ENCODE results near the gene NRXN3. TPM values are rescaled to one million over a fixed set of nuclear protein-coding genes. Genes with fewer than 3 reads are reported as not detected.

NRXN3 gene
- total RNA-seq, 1 experiment from 2014 or later = not detected

GRCh38 chr14:79136071-79137044 lies 966.2 kb downstream of the NRXN3 start:
- H3F3A ChIP-seq (ENCODE audit: insufficient read depth, low read depth) = no peaks in the 10 kb centered on the region
- no peaks in the 10 kb centered on the region for H3K9me2 ChIP-seq (ENCODE audit: insufficient read depth)
- BruUV-seq (replicated peaks) = no TSS peak

GRCh38 chr14:79137045-79137430 lies 966.9 kb downstream of the NRXN3 start:
- Histone ChIP-seq H3K27me3 (ENCODE audit: insufficient read depth, low read depth) (no peaks in the 10 kb centered on the region), H3K9me2 (ENCODE audit: insufficient read depth) (no peaks in the 10 kb centered on the region), H3K27ac (no peak overlapping the region), H3K4me3 (no peak overlapping the region), H3K9me3 (ENCODE audit: insufficient read depth, low read depth) (no peaks in the 10 kb centered on the region), H3F3A (ENCODE audit: insufficient read depth, low read depth) (no peaks in the 10 kb centered on the region), H3K4me2 (no peak overlapping the region), H3K4me1 (replicated peaks; ENCODE audit: insufficient read depth) (no peaks in the 10 kb centered on the region), H2AFZ (no peak overlapping the region), H3K36me3 (ENCODE audit: low read depth) (no peaks in the 10 kb centered on the region), H3K79me2 (ENCODE audit: low read depth) (no peaks in the 10 kb centered on the region), H4K20me1 (ENCODE audit: insufficient read depth) (no peaks in the 10 kb centered on the region)
- no peak for DNase-seq
- no TSS peak for BruUV-seq (replicated peaks)
- TF ChIP-seq EZH2 (IDR thresholded peaks at IDR 0.05; ENCODE audit: low read depth) (no peak), CTCF (conservative IDR thresholded peaks at IDR 0.05) (no peak)
- CTCF ChIA-PET = no interaction called here
- intact Hi-C loops (cut with micrococcal nuclease; ENCODE audit: unreplicated experiment) = no loop called here
- POLR2A ChIA-PET (ENCODE audit: unreplicated experiment) = no interaction called here

More at GRCh38 chr14:79136071-79137044, 966.2 kb downstream of the NRXN3 start:
- no peaks in the 10 kb centered on the region for H3K9me3 ChIP-seq (ENCODE audit: insufficient read depth, low read depth)
- TF ChIP-seq CTCF (conservative IDR thresholded peaks at IDR 0.05) = no peak
- no peak for TF ChIP-seq EZH2 (IDR thresholded peaks at IDR 0.05; ENCODE audit: low read depth)
- no peak overlapping the region for H3K4me3 ChIP-seq
- no peak overlapping the region for H3K4me2 ChIP-seq
- ChIA-PET POLR2A (ENCODE audit: unreplicated experiment) (no interaction called here), CTCF (no interaction called here)
- H4K20me1 ChIP-seq (ENCODE audit: insufficient read depth) = no peaks in the 10 kb centered on the region
- H3K79me2 ChIP-seq (ENCODE audit: low read depth) = no peaks in the 10 kb centered on the region
- no peak overlapping the region for H2AFZ ChIP-seq
- intact Hi-C loops (cut with micrococcal nuclease; ENCODE audit: unreplicated experiment) = no loop called here
- no peaks in the 10 kb centered on the region for H3K4me1 ChIP-seq (replicated peaks; ENCODE audit: insufficient read depth)
- H3K27ac ChIP-seq = no peak overlapping the region
- H3K36me3 ChIP-seq (ENCODE audit: low read depth) = no peaks in the 10 kb centered on the region
- no peak for DNase-seq
- H3K27me3 ChIP-seq (ENCODE audit: insufficient read depth, low read depth) = no peaks in the 10 kb centered on the region

- Histone ChIP-seq H3K9me3 (ENCODE audit: insufficient read depth, low read depth) (no peaks in the 10 kb centered on the region), H3K4me2 (no peak overlapping the region), H2AFZ (no peak overlapping the region), H4K20me1 (ENCODE audit: insufficient read depth) (no peaks in the 10 kb centered on the region), H3F3A (ENCODE audit: insufficient read depth, low read depth) (no peaks in the 10 kb centered on the region), H3K36me3 (ENCODE audit: low read depth) (no peaks in the 10 kb centered on the region), H3K79me2 (ENCODE audit: low read depth) (no peaks in the 10 kb centered on the region), H3K4me1 (replicated peaks; ENCODE audit: insufficient read depth) (no peaks in the 10 kb centered on the region), H3K27ac (no peak overlapping the region), H3K27me3 (ENCODE audit: insufficient read depth, low read depth) (no peaks in the 10 kb centered on the region), H3K9me2 (ENCODE audit: insufficient read depth) (no peaks in the 10 kb centered on the region), H3K4me3 (no peak overlapping the region)
- DNase-seq = no peak
- CTCF ChIA-PET = no interaction called here
- intact Hi-C loops (cut with micrococcal nuclease; ENCODE audit: unreplicated experiment) = no loop called here
- no TSS peak for BruUV-seq (replicated peaks)
- POLR2A ChIA-PET (ENCODE audit: unreplicated experiment) = no interaction called here
- TF ChIP-seq CTCF (conservative IDR thresholded peaks at IDR 0.05) (no peak), EZH2 (IDR thresholded peaks at IDR 0.05; ENCODE audit: low read depth) (no peak)
These were observed 967.7 kb downstream of the NRXN3 start for GRCh38 chr14:79137836-79138235.

All from PC-9 (cell line).